GM23338 (cell line): ENCODE data around the gene MED13L. TPM values are rescaled to one million over a fixed set of nuclear protein-coding genes. Genes with fewer than 3 reads are reported as not detected.

Experiments
- ATAC-seq: fragments of 200-7000 bp; cut with Tn5 transposase; 3 replicates; pipeline ENCODE4 v1.9.1; 2020
- DNase-seq: peaks from one replicate; pipeline ENCODE4 v3.0.0-alpha.2; 2015; ENCODE audit warnings: low spot score
- H2AFZ ChIP-seq: fragments of 200-600 bp; sonication (generic); 2 replicates; pipeline ENCODE4 v1.8.0; 2016; ENCODE audit warnings: antibody characterized with exemption, mild to moderate bottlenecking, moderate library complexity
- H3F3A ChIP-seq: fragments of 200-600 bp; sonication (generic); replicated peaks from 2 replicates; pipeline ENCODE4 v1.8.0; 2017; ENCODE audit warnings: antibody characterized with exemption, mixed run types, low read depth
- H3K27ac ChIP-seq: fragments of 200-600 bp; sonication (generic); 2 replicates; pipeline ENCODE4 v1.6.1; 2016; ENCODE audit warnings: low read depth
- H3K27me3 ChIP-seq: fragments of 200-600 bp; sonication (generic); 2 replicates; pipeline ENCODE4 v1.8.0; 2016; ENCODE audit warnings: mild to moderate bottlenecking, mixed run types, moderate library complexity; ENCODE audit not compliant: insufficient read depth
- H3K36me3 ChIP-seq: fragments of 200-600 bp; sonication (generic); 2 replicates; pipeline ENCODE4 v1.8.0; 2016; ENCODE audit warnings: mild to moderate bottlenecking; ENCODE audit not compliant: insufficient read depth
- H3K4me1 ChIP-seq: fragments of 200-600 bp; sonication (generic); 2 replicates; pipeline ENCODE4 v1.8.0; 2016; ENCODE audit warnings: mild to moderate bottlenecking, moderate library complexity; ENCODE audit not compliant: insufficient read depth
- H3K4me2 ChIP-seq: fragments of 200-600 bp; sonication (generic); 2 replicates; pipeline ENCODE4 v1.7.1; 2017; ENCODE audit warnings: mixed run types
- H3K4me3 ChIP-seq: fragments of 200-600 bp; sonication (generic); 2 replicates; pipeline ENCODE4 v1.6.1; 2016; ENCODE audit warnings: mixed run types
- H3K79me2 ChIP-seq: fragments of 200-600 bp; sonication (generic); replicated peaks from 2 replicates; pipeline ENCODE4 v1.8.0; 2017; ENCODE audit warnings: mild to moderate bottlenecking; ENCODE audit not compliant: insufficient read depth
- H3K9me2 ChIP-seq: fragments of 200-600 bp; sonication (generic); 2 replicates; pipeline ENCODE4 v1.8.0; 2017; ENCODE audit not compliant: insufficient read depth
- H4K20me1 ChIP-seq: fragments of 200-600 bp; sonication (generic); replicated peaks from 2 replicates; pipeline ENCODE4 v1.8.0; 2017; ENCODE audit warnings: mild to moderate bottlenecking; ENCODE audit not compliant: insufficient read depth
- H3K27ac Mint-ChIP-seq: 2 replicates; pipeline ENCODE4 v1.8.0; 2020; ENCODE audit warnings: inconsistent platforms, mild to moderate bottlenecking, moderate library complexity, mixed read lengths
- H3K27me3 Mint-ChIP-seq: 3 replicates; pipeline ENCODE4 v1.8.0; 2022; ENCODE audit warnings: low read depth, mild to moderate bottlenecking, moderate library complexity, mixed read lengths, inconsistent platforms; ENCODE audit not compliant: insufficient read depth, poor library complexity
- H3K36me3 Mint-ChIP-seq: 3 replicates; pipeline ENCODE4 v1.8.0; 2021; ENCODE audit warnings: low read depth, mild to moderate bottlenecking, inconsistent platforms, moderate library complexity, mixed read lengths
- H3K4me1 Mint-ChIP-seq: 3 replicates; pipeline ENCODE4 v1.8.0; 2020; ENCODE audit warnings: mild to moderate bottlenecking, inconsistent platforms, mixed read lengths
- H3K4me3 Mint-ChIP-seq: 3 replicates; pipeline ENCODE4 v1.8.0; 2021; ENCODE audit warnings: moderate library complexity, mild to moderate bottlenecking, inconsistent platforms, mixed read lengths
- H3K9me3 Mint-ChIP-seq: 3 replicates; pipeline ENCODE4 v1.8.0; 2020; ENCODE audit warnings: moderate library complexity, mild to moderate bottlenecking, inconsistent platforms, mixed read lengths
- CREB1 ChIP-seq: fragments of 250-450 bp; sonication (Bioruptor Pico); IDR thresholded peaks from 2 replicates; pipeline ENCODE4 v1.5.0; 2020; ENCODE audit warnings: low read depth, mild to moderate bottlenecking, moderate library complexity
- EZH2 ChIP-seq: fragments of 200-600 bp; sonication (generic); IDR thresholded peaks from one replicate; pipeline ENCODE4 v1.8.0; 2017; ENCODE audit warnings: antibody characterized with exemption, mild to moderate bottlenecking, low read depth; ENCODE audit not compliant: unreplicated experiment
- JUNB ChIP-seq: IDR thresholded peaks from one replicate; pipeline ENCODE4 v1.6.1; 2016; ENCODE audit warnings: antibody characterized with exemption; ENCODE audit not compliant: unreplicated experiment
- NANOG ChIP-seq: IDR thresholded peaks from 2 replicates; pipeline ENCODE4 v1.6.1; 2016; ENCODE audit warnings: antibody characterized with exemption, borderline replicate concordance
- STAT1 ChIP-seq: IDR thresholded peaks from one replicate; pipeline ENCODE4 v1.6.1; 2016; ENCODE audit warnings: antibody characterized with exemption; ENCODE audit not compliant: unreplicated experiment
- ZNF114 ChIP-seq: fragments of 250-450 bp; sonication (Bioruptor Pico); IDR thresholded peaks from 2 replicates; pipeline ENCODE4 v1.5.0; 2020; ENCODE audit warnings: mild to moderate bottlenecking, moderate library complexity
- polyA plus RNA-seq: library from polyadenylated mRNA; unstranded; fragments of >200 nt; fragmentation: Nextera tagmentation; extraction: Ambion mirVana; gene quantifications from 2 replicates; pipeline ENCODE4 v1.2.1, GENCODE V29; 2016
- total RNA-seq: library from RNA; depleted of rRNA; stranded (reverse); fragments of >200 nt; shearing (Covaris generic); gene quantifications from 2 replicates; pipeline ENCODE4 v1.2.3, GENCODE V29; 2014
- TF ChIP-seq, protein P1 (sequence below): IDR thresholded peaks from one replicate; pipeline ENCODE4 v1.6.1; 2018; ENCODE audit warnings: antibody characterized with exemption; ENCODE audit not compliant: unreplicated experiment
- TF ChIP-seq, protein P2 (sequence below), 2 experiments: fragments of 200-600 bp in 1 of 2; sonication (generic) in 1 of 2; conservative IDR thresholded peaks; 2 replicates each; pipeline versions ENCODE4 v1.5.1 to v1.6.1; 2016 to 2017; ENCODE audit warnings: antibody characterized with exemption in 2 of 2, low read depth in 2 of 2, mild to moderate bottlenecking in 2 of 2, moderate library complexity in 1 of 2
- TF ChIP-seq, protein P3 (sequence below): IDR thresholded peaks from 2 replicates; pipeline ENCODE4 v1.6.1; 2016; ENCODE audit warnings: antibody characterized with exemption

The MED13L gene
- total and polyA plus RNA-seq, 2 experiments from 2014 or later = 20.9 to 73.6 TPM

DNA sequence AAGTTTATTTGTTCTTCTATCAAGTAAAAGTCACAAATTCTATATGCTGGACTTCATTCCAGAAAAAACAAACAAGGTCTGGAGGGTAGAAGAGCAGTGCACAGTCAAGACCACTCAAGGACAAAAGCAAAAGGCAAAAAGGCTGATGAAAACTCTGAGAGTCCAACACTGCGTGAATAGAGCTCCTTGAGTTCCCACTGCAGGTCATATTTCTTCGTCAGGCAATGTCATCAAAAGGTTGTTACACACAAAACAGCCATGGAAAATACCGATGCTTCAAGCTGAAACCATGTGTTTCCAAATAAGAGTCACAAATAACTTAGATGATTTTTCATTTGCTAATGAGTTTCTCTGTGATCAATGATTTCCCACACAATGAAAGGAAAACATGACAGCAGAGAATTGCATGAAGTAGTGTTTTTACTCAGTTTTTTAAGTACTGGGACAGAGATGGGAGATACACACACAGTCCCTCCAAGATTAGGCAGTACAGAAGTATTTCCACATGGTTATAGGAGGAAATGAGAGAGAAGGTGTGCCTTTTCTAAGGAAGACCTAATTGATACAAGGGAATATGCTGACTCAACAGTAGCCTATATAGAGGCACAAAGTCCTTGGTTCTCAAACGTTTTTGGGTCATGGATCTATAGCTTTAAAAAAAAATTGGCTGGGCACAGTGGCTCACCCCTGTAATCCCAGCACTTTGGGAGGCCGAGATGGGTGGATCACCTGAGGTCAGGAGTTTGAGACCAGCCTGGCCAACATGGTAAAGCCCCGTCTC, 177.7 kb downstream of the MED13L start:
- Histone ChIP-seq H3K9me2 (no peaks in the 10 kb centered on the region), H3K4me2 (no peak overlapping the region), H3K27ac (no peak overlapping the region), H3K36me3 (no peaks in the 10 kb centered on the region), H3K4me3 (no peak overlapping the region), H3K79me2 (peaks cover 51% of the 10 kb centered on the region), H3F3A (no peaks in the 10 kb centered on the region), H3K27me3 (no peaks in the 10 kb centered on the region), H2AFZ (no peak overlapping the region), H4K20me1 (peaks cover 5% of the 10 kb centered on the region), H3K4me1 (peaks cover 3% of the 10 kb centered on the region; the same call in 1 of the 2 replicates)
- DNase-seq = no peak
- Mint-ChIP-seq H3K27me3 (peaks cover 9% of the 10 kb centered on the region), H3K9me3 (no peaks in the 10 kb centered on the region), H3K4me1 (peaks cover 10% of the 10 kb centered on the region; the same call in 2 of the 3 replicates), H3K27ac (peak overlapping the region; percentile 16; the same call in 1 of the 2 replicates), H3K4me3 (no peak overlapping the region), H3K36me3 (no peaks in the 10 kb centered on the region)
- no peak for ATAC-seq
- no peak for TF ChIP-seq ZNF114 (CRISPR knock-in tag)
- TF ChIP-seq CREB1 (CRISPR knock-in tag) = no peak
- TF ChIP-seq NANOG = no peak
- TF ChIP-seq EZH2 = no peak
- TF ChIP-seq JUNB = no peak
- TF ChIP-seq, protein P1, sequence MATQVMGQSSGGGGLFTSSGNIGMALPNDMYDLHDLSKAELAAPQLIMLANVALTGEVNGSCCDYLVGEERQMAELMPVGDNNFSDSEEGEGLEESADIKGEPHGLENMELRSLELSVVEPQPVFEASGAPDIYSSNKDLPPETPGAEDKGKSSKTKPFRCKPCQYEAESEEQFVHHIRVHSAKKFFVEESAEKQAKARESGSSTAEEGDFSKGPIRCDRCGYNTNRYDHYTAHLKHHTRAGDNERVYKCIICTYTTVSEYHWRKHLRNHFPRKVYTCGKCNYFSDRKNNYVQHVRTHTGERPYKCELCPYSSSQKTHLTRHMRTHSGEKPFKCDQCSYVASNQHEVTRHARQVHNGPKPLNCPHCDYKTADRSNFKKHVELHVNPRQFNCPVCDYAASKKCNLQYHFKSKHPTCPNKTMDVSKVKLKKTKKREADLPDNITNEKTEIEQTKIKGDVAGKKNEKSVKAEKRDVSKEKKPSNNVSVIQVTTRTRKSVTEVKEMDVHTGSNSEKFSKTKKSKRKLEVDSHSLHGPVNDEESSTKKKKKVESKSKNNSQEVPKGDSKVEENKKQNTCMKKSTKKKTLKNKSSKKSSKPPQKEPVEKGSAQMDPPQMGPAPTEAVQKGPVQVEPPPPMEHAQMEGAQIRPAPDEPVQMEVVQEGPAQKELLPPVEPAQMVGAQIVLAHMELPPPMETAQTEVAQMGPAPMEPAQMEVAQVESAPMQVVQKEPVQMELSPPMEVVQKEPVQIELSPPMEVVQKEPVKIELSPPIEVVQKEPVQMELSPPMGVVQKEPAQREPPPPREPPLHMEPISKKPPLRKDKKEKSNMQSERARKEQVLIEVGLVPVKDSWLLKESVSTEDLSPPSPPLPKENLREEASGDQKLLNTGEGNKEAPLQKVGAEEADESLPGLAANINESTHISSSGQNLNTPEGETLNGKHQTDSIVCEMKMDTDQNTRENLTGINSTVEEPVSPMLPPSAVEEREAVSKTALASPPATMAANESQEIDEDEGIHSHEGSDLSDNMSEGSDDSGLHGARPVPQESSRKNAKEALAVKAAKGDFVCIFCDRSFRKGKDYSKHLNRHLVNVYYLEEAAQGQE = no peak
- TF ChIP-seq, protein P2, sequence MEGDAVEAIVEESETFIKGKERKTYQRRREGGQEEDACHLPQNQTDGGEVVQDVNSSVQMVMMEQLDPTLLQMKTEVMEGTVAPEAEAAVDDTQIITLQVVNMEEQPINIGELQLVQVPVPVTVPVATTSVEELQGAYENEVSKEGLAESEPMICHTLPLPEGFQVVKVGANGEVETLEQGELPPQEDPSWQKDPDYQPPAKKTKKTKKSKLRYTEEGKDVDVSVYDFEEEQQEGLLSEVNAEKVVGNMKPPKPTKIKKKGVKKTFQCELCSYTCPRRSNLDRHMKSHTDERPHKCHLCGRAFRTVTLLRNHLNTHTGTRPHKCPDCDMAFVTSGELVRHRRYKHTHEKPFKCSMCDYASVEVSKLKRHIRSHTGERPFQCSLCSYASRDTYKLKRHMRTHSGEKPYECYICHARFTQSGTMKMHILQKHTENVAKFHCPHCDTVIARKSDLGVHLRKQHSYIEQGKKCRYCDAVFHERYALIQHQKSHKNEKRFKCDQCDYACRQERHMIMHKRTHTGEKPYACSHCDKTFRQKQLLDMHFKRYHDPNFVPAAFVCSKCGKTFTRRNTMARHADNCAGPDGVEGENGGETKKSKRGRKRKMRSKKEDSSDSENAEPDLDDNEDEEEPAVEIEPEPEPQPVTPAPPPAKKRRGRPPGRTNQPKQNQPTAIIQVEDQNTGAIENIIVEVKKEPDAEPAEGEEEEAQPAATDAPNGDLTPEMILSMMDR (conservative IDR thresholded peaks at IDR 0.05; ENCODE audit: low read depth in 2 of 2) = no peak
- TF ChIP-seq, protein P3, sequence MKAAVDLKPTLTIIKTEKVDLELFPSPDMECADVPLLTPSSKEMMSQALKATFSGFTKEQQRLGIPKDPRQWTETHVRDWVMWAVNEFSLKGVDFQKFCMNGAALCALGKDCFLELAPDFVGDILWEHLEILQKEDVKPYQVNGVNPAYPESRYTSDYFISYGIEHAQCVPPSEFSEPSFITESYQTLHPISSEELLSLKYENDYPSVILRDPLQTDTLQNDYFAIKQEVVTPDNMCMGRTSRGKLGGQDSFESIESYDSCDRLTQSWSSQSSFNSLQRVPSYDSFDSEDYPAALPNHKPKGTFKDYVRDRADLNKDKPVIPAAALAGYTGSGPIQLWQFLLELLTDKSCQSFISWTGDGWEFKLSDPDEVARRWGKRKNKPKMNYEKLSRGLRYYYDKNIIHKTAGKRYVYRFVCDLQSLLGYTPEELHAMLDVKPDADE = no peak
- TF ChIP-seq STAT1 = no peak
